Mesothelial cell of epicardium (in vitro differentiated cells): ENCODE measurements around the gene ITK. TPM values are rescaled to one million over a fixed set of nuclear protein-coding genes. Genes with fewer than 3 reads are reported as not detected.

Experiments
- DNase-seq, 2 experiments: peaks; one replicate each; pipeline ENCODE4 v3.0.0; 2021; ENCODE audit warnings: low spot score in 2 of 2; ENCODE audit not compliant: unreplicated experiment in 2 of 2
- H3K27ac Mint-ChIP-seq: 2 replicates; pipeline ENCODE4 v1.8.0; 2021; ENCODE audit warnings: mixed read lengths
- H3K27me3 Mint-ChIP-seq: 2 replicates; pipeline ENCODE4 v1.8.0; 2021; ENCODE audit warnings: low read depth, mixed read lengths
- H3K36me3 Mint-ChIP-seq: 2 replicates; pipeline ENCODE4 v1.8.0; 2021; ENCODE audit warnings: mixed read lengths
- H3K4me1 Mint-ChIP-seq: 2 replicates; pipeline ENCODE4 v1.8.0; 2021; ENCODE audit warnings: mixed read lengths
- H3K4me3 Mint-ChIP-seq: 2 replicates; pipeline ENCODE4 v1.8.0; 2021; ENCODE audit warnings: mild to moderate bottlenecking, moderate library complexity, mixed read lengths
- H3K9me3 Mint-ChIP-seq: 2 replicates; pipeline ENCODE4 v1.8.0; 2021; ENCODE audit warnings: mixed read lengths
- total RNA-seq: library from RNA; stranded (reverse); gene quantifications from 3 replicates; pipeline ENCODE4 v1.2.1, GENCODE V29; 2021
- TF ChIP-seq, protein P1 (sequence below): fragments of 200-600 bp; sonication (generic); IDR thresholded peaks from one replicate; pipeline ENCODE4 v1.5.0; 2021; ENCODE audit warnings: antibody characterized with exemption; ENCODE audit not compliant: unreplicated experiment

The ITK gene
- total RNA-seq, 1 donor from 2014 or later, result 0.09 TPM

DNA sequence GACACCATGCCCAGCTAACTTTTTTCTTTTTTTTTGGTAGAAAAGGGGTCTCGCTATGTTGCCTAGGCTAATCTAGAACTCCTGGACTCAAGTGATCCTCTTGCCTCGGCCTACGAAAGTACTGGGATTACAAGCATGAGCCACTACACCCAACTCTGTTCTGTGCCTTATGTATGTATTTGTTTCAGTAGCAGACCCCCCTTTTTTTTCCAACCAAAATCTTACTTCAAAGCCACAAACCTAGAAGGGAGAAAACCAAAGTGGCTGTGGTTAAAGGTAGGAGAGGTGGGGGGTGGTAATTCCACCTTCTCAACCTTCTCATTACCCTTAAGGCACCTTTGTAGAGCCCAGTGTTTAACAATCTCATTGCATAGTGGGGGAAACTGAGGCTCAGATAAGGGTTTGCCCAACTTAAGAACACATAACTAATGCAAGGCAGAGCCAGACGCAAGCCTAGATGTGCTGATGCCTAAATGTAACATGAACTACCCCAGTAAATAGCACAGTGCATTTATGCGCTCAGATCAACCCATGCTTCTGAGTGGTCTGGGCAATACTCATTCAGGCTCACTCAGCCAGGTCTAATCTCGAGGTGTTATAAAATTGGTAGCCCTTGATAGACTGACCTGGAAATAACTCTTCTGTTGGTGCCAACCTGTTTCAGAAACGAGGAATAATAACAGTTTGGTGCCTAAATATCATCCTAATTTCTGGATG lies 33.0 kb downstream of the ITK start:
- TF ChIP-seq, protein P1, sequence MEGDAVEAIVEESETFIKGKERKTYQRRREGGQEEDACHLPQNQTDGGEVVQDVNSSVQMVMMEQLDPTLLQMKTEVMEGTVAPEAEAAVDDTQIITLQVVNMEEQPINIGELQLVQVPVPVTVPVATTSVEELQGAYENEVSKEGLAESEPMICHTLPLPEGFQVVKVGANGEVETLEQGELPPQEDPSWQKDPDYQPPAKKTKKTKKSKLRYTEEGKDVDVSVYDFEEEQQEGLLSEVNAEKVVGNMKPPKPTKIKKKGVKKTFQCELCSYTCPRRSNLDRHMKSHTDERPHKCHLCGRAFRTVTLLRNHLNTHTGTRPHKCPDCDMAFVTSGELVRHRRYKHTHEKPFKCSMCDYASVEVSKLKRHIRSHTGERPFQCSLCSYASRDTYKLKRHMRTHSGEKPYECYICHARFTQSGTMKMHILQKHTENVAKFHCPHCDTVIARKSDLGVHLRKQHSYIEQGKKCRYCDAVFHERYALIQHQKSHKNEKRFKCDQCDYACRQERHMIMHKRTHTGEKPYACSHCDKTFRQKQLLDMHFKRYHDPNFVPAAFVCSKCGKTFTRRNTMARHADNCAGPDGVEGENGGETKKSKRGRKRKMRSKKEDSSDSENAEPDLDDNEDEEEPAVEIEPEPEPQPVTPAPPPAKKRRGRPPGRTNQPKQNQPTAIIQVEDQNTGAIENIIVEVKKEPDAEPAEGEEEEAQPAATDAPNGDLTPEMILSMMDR, result no peak
- Mint-ChIP-seq H3K36me3 (no peaks in the 10 kb centered on the region), H3K4me1 (no peaks in the 10 kb centered on the region), H3K9me3 (no peaks in the 10 kb centered on the region), H3K27me3 (peaks cover 6% of the 10 kb centered on the region), H3K4me3 (no peak overlapping the region), H3K27ac (no peak overlapping the region)
- no peak for DNase-seq

DNA sequence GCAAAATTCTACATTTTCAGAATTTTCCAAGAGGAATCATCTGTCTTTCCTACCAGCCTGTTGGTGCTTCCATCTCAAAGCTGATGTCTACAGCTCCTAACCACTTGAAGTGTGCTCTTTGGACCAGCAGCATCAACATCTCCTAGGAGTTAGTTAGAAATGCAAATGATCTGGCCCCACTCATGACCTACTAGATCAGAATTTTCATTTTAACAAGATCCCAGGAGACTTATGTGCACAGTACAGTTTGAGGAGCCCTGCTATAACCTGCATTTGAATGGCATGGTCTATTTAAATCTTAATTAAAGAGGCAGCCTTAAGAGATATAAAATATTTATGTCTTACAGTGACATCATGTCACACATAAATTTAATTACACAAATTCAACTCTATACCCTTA lies 33.8 kb downstream of the ITK start:
- no peaks in the 10 kb centered on the region for H3K4me1 Mint-ChIP-seq
- H3K36me3 Mint-ChIP-seq, result no peaks in the 10 kb centered on the region
- TF ChIP-seq, protein P1, result no peak
- H3K27me3 Mint-ChIP-seq, result peaks cover 6% of the 10 kb centered on the region
- no peak overlapping the region for H3K27ac Mint-ChIP-seq
- no peak for DNase-seq
- no peak overlapping the region for H3K4me3 Mint-ChIP-seq
- H3K9me3 Mint-ChIP-seq, result no peaks in the 10 kb centered on the region

- no peaks in the 10 kb centered on the region for H3K9me3 Mint-ChIP-seq
- DNase-seq, result no peak
- H3K27ac Mint-ChIP-seq, result no peak overlapping the region
- H3K36me3 Mint-ChIP-seq, result no peaks in the 10 kb centered on the region
- TF ChIP-seq, protein P1, result no peak
- H3K4me3 Mint-ChIP-seq, result no peak overlapping the region
- H3K27me3 Mint-ChIP-seq, result peaks cover 6% of the 10 kb centered on the region
- no peaks in the 10 kb centered on the region for H3K4me1 Mint-ChIP-seq
These were observed 34.3 kb downstream of the ITK start for GRCh38 chr5:157214861-157215513.

- H3K4me3 Mint-ChIP-seq, result no peak overlapping the region
- no peaks in the 10 kb centered on the region for H3K4me1 Mint-ChIP-seq
- H3K9me3 Mint-ChIP-seq, result no peaks in the 10 kb centered on the region
- H3K27me3 Mint-ChIP-seq, result peaks cover 6% of the 10 kb centered on the region
- TF ChIP-seq, protein P1, result no peak
- no peaks in the 10 kb centered on the region for H3K36me3 Mint-ChIP-seq
- H3K27ac Mint-ChIP-seq, result no peak overlapping the region
- DNase-seq, result no peak
These were observed 35.0 kb downstream of the ITK start for GRCh38 chr5:157215514-157216167.

DNA sequence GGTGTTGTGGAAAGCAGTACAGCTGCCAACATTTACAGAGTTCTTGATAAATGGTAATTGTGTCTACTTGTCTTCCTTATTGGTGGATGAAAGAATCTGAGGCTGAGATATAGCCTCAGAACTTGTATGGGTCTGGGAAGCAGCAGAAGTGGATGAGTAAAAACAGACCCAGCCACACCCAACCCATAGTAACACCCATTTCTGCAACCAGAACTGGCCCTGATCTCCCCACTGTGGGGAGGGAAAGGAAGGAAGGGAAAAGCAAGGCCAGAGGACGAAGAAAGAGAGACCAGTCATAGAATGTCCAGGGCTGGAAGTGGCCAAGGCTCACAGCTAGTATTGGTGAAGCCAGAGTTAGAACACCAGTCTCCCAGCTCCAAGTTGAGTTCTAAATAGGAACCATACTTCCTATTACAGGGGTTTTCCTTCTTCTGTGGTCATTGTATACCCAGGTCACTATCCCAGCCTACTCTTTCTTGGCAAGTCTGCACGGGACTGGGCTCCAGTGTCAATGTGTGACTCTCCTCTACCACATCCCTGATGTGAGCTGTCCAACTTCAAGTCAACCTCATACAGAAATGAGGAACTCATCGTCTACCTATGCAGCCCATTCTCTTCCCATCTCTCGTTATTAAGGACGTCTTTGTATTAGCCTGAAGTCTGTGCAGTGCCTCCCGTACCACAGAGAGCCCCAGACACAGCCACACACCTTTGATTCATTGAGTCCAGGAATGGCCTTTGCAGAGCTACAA lies 35.9 kb downstream of the ITK start:
- H3K27me3 Mint-ChIP-seq, result peaks cover 6% of the 10 kb centered on the region
- H3K4me3 Mint-ChIP-seq, result no peak overlapping the region
- no peak overlapping the region for H3K27ac Mint-ChIP-seq
- no peaks in the 10 kb centered on the region for H3K4me1 Mint-ChIP-seq
- TF ChIP-seq, protein P1, result no peak
- no peaks in the 10 kb centered on the region for H3K36me3 Mint-ChIP-seq
- H3K9me3 Mint-ChIP-seq, result no peaks in the 10 kb centered on the region
- DNase-seq, result no peak
